ENCODE measurements around the gene FXYD1. TPM values are rescaled to one million over a fixed set of nuclear protein-coding genes. Genes with fewer than 3 reads are reported as not detected.

Gene FXYD1
- total RNA-seq, 2 donors from 2014 or later: 1.8 to 4.7 TPM

GRCh38 chr19:35160629-35161433, 22.2 kb downstream of the FXYD1 start:
- Mint-ChIP-seq H3K27me3 (no peaks in the 10 kb centered on the region), H3K4me1 (peaks cover 30% of the 10 kb centered on the region), H3K36me3 (ENCODE audit: low read depth) (peaks cover 24% of the 10 kb centered on the region), H3K4me3 (peak overlapping the region; percentile 21), H3K27ac (peak overlapping the region; percentile 49)
- ATAC-seq (no peak), DNase-seq (no peak)
- H3K9me3 ChIP-seq (ENCODE audit: control insufficient read depth, low read length, poor library complexity, severe bottlenecking): peaks cover 5% of the 10 kb centered on the region

GRCh38 chr19:35161434-35161743, 22.8 kb downstream of the FXYD1 start:
- ATAC-seq (no peak), DNase-seq (no peak)
- peaks cover 5% of the 10 kb centered on the region for H3K9me3 ChIP-seq (ENCODE audit: control insufficient read depth, low read length, poor library complexity, severe bottlenecking)
- no peak overlapping the region for H3K4me3 Mint-ChIP-seq
- peaks cover 25% of the 10 kb centered on the region for H3K4me1 Mint-ChIP-seq
- peaks cover 23% of the 10 kb centered on the region for H3K36me3 Mint-ChIP-seq (ENCODE audit: low read depth)
- no peaks in the 10 kb centered on the region for H3K27me3 Mint-ChIP-seq
- no peak overlapping the region for H3K27ac Mint-ChIP-seq

- Mint-ChIP-seq H3K27ac (peak overlapping the region; percentile 32), H3K27me3 (no peaks in the 10 kb centered on the region), H3K4me3 (no peak overlapping the region), H3K4me1 (peaks cover 27% of the 10 kb centered on the region), H3K36me3 (ENCODE audit: low read depth) (peaks cover 24% of the 10 kb centered on the region)
- no peak for DNase-seq
- H3K9me3 ChIP-seq (ENCODE audit: control insufficient read depth, low read length, poor library complexity, severe bottlenecking): peaks cover 5% of the 10 kb centered on the region
- ATAC-seq: no peak
Measured at GRCh38 chr19:35162471-35163326, 24.1 kb downstream of the FXYD1 start.

GRCh38 chr19:35164418-35164817, 25.8 kb downstream of the FXYD1 start:
- peaks cover 5% of the 10 kb centered on the region for H3K9me3 ChIP-seq (ENCODE audit: control insufficient read depth, low read length, poor library complexity, severe bottlenecking)
- H3K27me3 Mint-ChIP-seq: no peaks in the 10 kb centered on the region
- DNase-seq: no peak
- ATAC-seq: no peak
- H3K36me3 Mint-ChIP-seq (ENCODE audit: low read depth): peaks cover 24% of the 10 kb centered on the region
- H3K4me1 Mint-ChIP-seq: peaks cover 28% of the 10 kb centered on the region
- H3K27ac Mint-ChIP-seq: peak overlapping the region; percentile 32
- H3K4me3 Mint-ChIP-seq: no peak overlapping the region

GRCh38 chr19:35165200-35166058, 26.8 kb downstream of the FXYD1 start:
- Mint-ChIP-seq H3K27ac (peak overlapping the region; percentile 37), H3K4me3 (no peak overlapping the region), H3K36me3 (ENCODE audit: low read depth) (peaks cover 23% of the 10 kb centered on the region), H3K4me1 (peaks cover 31% of the 10 kb centered on the region), H3K27me3 (no peaks in the 10 kb centered on the region)
- ATAC-seq: no peak
- no peak for DNase-seq
- H3K9me3 ChIP-seq (ENCODE audit: control insufficient read depth, low read length, poor library complexity, severe bottlenecking): peaks cover 5% of the 10 kb centered on the region

GRCh38 chr19:35166100-35167063, 27.8 kb downstream of the FXYD1 start:
- H3K9me3 ChIP-seq (ENCODE audit: control insufficient read depth, low read length, poor library complexity, severe bottlenecking): peaks cover 5% of the 10 kb centered on the region
- peaks cover 20% of the 10 kb centered on the region for H3K36me3 Mint-ChIP-seq (ENCODE audit: low read depth)
- no peaks in the 10 kb centered on the region for H3K27me3 Mint-ChIP-seq
- H3K27ac Mint-ChIP-seq: peak overlapping the region; percentile 94
- ATAC-seq (no peak), DNase-seq (no peak)
- H3K4me1 Mint-ChIP-seq: peaks cover 31% of the 10 kb centered on the region
- peak overlapping the region; percentile 2 for H3K4me3 Mint-ChIP-seq

GRCh38 chr19:35167251-35168119, 28.9 kb downstream of the FXYD1 start:
- Mint-ChIP-seq H3K4me3 (peak overlapping the region; percentile 45), H3K36me3 (ENCODE audit: low read depth) (peaks cover 15% of the 10 kb centered on the region), H3K27ac (peak overlapping the region; percentile 94), H3K4me1 (peaks cover 35% of the 10 kb centered on the region), H3K27me3 (no peaks in the 10 kb centered on the region)
- DNase-seq: no peak
- ATAC-seq: peak; percentile 56
- H3K9me3 ChIP-seq (ENCODE audit: control insufficient read depth, low read length, poor library complexity, severe bottlenecking): no peaks in the 10 kb centered on the region

GRCh38 chr19:35168196-35168595, 29.6 kb downstream of the FXYD1 start:
- ATAC-seq (no peak), DNase-seq (no peak)
- Mint-ChIP-seq H3K36me3 (ENCODE audit: low read depth) (peaks cover 13% of the 10 kb centered on the region), H3K27me3 (no peaks in the 10 kb centered on the region), H3K4me1 (peaks cover 34% of the 10 kb centered on the region), H3K27ac (peak overlapping the region; percentile 94), H3K4me3 (peak overlapping the region; percentile 45)
- no peaks in the 10 kb centered on the region for H3K9me3 ChIP-seq (ENCODE audit: control insufficient read depth, low read length, poor library complexity, severe bottlenecking)

- no peak for DNase-seq
- peaks cover 36% of the 10 kb centered on the region for H3K4me1 Mint-ChIP-seq
- peak; percentile 8 for ATAC-seq
- H3K4me3 Mint-ChIP-seq: peak overlapping the region; percentile 68
- H3K9me3 ChIP-seq (ENCODE audit: control insufficient read depth, low read length, poor library complexity, severe bottlenecking): no peaks in the 10 kb centered on the region
- peak overlapping the region; percentile 94 for H3K27ac Mint-ChIP-seq
- no peaks in the 10 kb centered on the region for H3K27me3 Mint-ChIP-seq
- H3K36me3 Mint-ChIP-seq (ENCODE audit: low read depth): peaks cover 7% of the 10 kb centered on the region
Measured at GRCh38 chr19:35169221-35169995, 30.8 kb downstream of the FXYD1 start.

- H3K27ac Mint-ChIP-seq: peak overlapping the region; percentile 94
- H3K9me3 ChIP-seq (ENCODE audit: control insufficient read depth, low read length, poor library complexity, severe bottlenecking): no peaks in the 10 kb centered on the region
- H3K27me3 Mint-ChIP-seq: no peaks in the 10 kb centered on the region
- DNase-seq: no peak
- H3K4me1 Mint-ChIP-seq: peaks cover 36% of the 10 kb centered on the region
- no peak overlapping the region for H3K4me3 Mint-ChIP-seq
- no peak for ATAC-seq
- H3K36me3 Mint-ChIP-seq (ENCODE audit: low read depth): peaks cover 7% of the 10 kb centered on the region
Measured at GRCh38 chr19:35170359-35171061, 31.9 kb downstream of the FXYD1 start.
